Activated naive CD8-positive, alpha-beta T cell treated with anti-CD3 and anti-CD28 coated beads, Interleukin-2, amount 10 ng/mL, durations not matched to agents 7 days and 5 days (primary cell): ENCODE measurements around the gene ADGRF4. TPM values are rescaled to one million over a fixed set of nuclear protein-coding genes. Genes with fewer than 3 reads are reported as not detected.

ENCODE experiments used
- ATAC-seq: fragments of 150-1000 bp; cut with Tn5 transposase; one replicate; pipeline ENCODE4 v1.10.0; 2021; ENCODE audit warnings: low read depth, moderate library complexity
- POLR2A ChIA-PET: fragments of 350-600 bp; sonication (Branson Sonifier 250); formaldehyde crosslinking; loops from one replicate; lab custom pipeline; 2021; ENCODE audit warnings: antibody characterized with exemption; lab: Charles Lee
- DNase-seq: peaks from one replicate; pipeline ENCODE4 v3.0.0; 2021
- H3K27ac Mint-ChIP-seq: one replicate; pipeline ENCODE4 v1.8.0; 2022; ENCODE audit warnings: mild to moderate bottlenecking, mixed read lengths
- H3K27me3 Mint-ChIP-seq: one replicate; pipeline ENCODE4 v1.8.0; 2022; ENCODE audit warnings: mild to moderate bottlenecking, moderate library complexity, mixed read lengths
- H3K36me3 Mint-ChIP-seq: one replicate; pipeline ENCODE4 v1.8.0; 2021; ENCODE audit warnings: mild to moderate bottlenecking, mixed read lengths
- H3K4me1 Mint-ChIP-seq: one replicate; pipeline ENCODE4 v1.8.0; 2021; ENCODE audit warnings: mixed read lengths
- H3K4me3 Mint-ChIP-seq: one replicate; pipeline ENCODE4 v1.8.0; 2022; ENCODE audit warnings: mild to moderate bottlenecking, moderate library complexity, mixed read lengths
- H3K9me3 Mint-ChIP-seq: one replicate; pipeline ENCODE4 v1.8.0; 2021; ENCODE audit warnings: mixed read lengths
- total RNA-seq, 2 experiments: library from RNA; stranded (reverse); gene quantifications; one replicate each; pipeline ENCODE4 v1.2.3, GENCODE V29; 2021

ADGRF4 gene, protein sequence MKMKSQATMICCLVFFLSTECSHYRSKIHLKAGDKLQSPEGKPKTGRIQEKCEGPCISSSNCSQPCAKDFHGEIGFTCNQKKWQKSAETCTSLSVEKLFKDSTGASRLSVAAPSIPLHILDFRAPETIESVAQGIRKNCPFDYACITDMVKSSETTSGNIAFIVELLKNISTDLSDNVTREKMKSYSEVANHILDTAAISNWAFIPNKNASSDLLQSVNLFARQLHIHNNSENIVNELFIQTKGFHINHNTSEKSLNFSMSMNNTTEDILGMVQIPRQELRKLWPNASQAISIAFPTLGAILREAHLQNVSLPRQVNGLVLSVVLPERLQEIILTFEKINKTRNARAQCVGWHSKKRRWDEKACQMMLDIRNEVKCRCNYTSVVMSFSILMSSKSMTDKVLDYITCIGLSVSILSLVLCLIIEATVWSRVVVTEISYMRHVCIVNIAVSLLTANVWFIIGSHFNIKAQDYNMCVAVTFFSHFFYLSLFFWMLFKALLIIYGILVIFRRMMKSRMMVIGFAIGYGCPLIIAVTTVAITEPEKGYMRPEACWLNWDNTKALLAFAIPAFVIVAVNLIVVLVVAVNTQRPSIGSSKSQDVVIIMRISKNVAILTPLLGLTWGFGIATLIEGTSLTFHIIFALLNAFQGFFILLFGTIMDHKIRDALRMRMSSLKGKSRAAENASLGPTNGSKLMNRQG
- total RNA-seq: not detected

DNA sequence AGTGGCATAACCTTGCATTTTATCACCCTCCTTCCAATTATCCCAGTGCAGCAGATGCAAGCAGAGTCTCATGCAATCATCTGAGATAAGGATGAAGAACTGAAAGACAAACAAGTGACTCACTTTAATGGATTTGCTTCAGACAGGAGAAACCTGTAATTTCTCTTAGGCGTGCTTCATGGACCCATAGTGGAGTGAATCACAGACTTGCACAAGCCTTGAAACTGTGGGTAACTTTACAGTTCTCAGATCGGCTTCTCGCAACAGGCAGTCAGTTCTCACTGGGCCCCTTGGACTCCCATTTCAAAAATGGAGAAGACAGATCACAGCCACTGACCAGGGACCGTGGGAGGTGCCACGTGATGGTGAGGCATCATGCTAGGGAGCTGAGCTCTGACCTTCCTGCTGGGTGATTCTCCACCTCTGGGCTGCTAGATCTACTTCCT, at the start of gene ADGRF4:
ADGRF4 (plus strand) TSS at position 239 of the 446 bp plus-strand sequence. CDS start 8,666 bp downstream, outside the sequence.
- POLR2A ChIA-PET: no interaction called here
- H3K27ac Mint-ChIP-seq: no peak within 1 kb of the TSS
- H3K27me3 Mint-ChIP-seq: no peaks in the 10 kb centered on the region
- H3K4me1 Mint-ChIP-seq: peaks cover 5% of the 10 kb centered on the region
- no peak for ATAC-seq
- no peaks in the 10 kb centered on the region for H3K36me3 Mint-ChIP-seq
- no peaks in the 10 kb centered on the region for H3K9me3 Mint-ChIP-seq
- DNase-seq: no peak
- H3K4me3 Mint-ChIP-seq: no peak within 1 kb of the TSS

DNA sequence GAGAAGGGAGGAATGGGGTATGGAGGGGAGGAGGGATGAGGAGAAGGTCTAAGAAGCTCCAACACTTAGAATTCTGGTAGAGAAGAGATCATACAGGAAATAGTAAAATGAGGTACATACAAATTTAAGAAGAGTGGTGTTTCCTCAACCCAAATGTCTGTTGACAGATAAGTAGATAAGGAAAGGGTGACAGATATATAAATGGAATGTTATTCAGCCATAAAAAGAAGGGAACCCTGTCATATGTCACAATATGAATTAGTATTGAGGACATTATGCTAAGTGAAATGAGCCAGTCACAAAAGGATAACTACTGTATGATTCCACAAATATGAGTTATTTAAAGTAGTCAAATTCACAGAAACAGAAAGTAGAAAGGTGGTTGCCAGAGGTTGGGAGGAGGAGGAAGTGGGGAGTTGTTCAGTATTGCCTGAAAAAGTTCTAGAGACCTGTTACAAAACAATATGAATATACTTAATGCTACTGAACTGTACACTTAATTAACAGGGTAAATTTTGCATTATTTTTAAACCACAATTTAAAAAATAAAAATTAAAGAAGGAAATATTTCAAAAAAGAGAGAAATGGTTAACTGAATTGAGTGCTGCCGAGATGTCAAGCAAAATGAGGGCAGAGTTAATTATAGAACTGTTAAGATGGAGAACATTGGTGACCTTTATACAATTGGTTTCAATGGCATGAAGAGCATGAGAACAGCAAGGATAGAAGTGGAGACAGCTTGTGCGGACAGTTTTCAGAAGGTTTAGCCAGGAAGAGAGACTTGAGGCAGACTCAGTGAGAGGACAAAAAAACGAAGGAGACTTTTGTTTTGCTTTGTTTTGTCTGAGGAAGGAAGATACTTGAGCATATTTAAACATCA, 47.6 kb upstream of the ADGRF4 start:
- Mint-ChIP-seq H3K4me1 (peaks cover 11% of the 10 kb centered on the region), H3K27ac (no peak overlapping the region), H3K36me3 (no peaks in the 10 kb centered on the region), H3K27me3 (peaks cover 3% of the 10 kb centered on the region), H3K9me3 (no peaks in the 10 kb centered on the region), H3K4me3 (no peak overlapping the region)
- ATAC-seq (peak; percentile 60), DNase-seq (no peak)
- POLR2A ChIA-PET: no interaction called here

DNA sequence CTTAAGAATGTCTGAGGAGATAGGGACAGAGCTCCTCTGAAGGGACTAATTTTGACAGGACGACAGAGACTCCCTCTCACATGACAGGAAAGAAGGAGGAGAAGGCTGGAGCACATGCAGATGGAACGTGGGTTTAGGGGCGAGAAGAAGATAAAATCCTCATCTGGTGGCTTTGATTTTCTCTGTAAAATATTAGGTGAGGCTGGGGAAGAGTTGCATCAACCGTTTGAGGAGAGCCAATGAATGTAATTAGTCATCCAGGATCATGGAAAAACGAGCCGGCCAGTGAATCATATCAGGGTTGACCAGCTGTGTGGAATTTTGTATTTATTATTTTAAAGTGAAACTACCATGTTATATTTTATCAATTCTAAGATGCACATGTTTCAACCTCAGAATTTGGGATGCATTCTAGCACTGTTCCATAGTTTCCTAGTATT, 46.9 kb upstream of the ADGRF4 start:
- no peak for DNase-seq
- Mint-ChIP-seq H3K27me3 (peaks cover 6% of the 10 kb centered on the region), H3K4me1 (peaks cover 17% of the 10 kb centered on the region), H3K36me3 (no peaks in the 10 kb centered on the region), H3K27ac (no peak overlapping the region), H3K4me3 (no peak overlapping the region), H3K9me3 (no peaks in the 10 kb centered on the region)
- POLR2A ChIA-PET: no interaction called here
- no peak for ATAC-seq

DNA sequence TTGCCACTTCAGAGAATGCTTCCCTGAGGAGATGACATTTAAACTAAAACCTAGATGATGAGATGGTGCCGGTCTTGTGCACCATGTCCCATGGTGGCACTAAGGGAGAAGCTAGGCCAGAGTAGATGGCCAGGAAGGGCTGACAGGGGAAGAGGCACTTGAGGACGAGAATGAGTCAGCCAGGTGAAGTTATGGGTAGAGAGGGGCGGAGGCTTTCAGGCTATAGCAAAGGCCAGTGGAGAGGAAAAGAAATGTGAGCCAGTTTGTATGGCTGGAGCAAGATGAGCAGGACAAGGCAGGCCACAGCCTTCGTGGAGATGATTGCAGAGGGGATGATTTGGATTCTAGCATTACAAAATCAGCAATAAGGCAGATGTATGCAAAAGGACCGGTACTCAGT, 44.7 kb upstream of the ADGRF4 start:
- DNase-seq: no peak
- H3K4me1 Mint-ChIP-seq: peaks cover 14% of the 10 kb centered on the region
- POLR2A ChIA-PET: no interaction called here
- no peaks in the 10 kb centered on the region for H3K9me3 Mint-ChIP-seq
- ATAC-seq: no peak
- H3K27ac Mint-ChIP-seq: no peak overlapping the region
- H3K27me3 Mint-ChIP-seq: peaks cover 4% of the 10 kb centered on the region
- no peak overlapping the region for H3K4me3 Mint-ChIP-seq
- H3K36me3 Mint-ChIP-seq: no peaks in the 10 kb centered on the region

DNA sequence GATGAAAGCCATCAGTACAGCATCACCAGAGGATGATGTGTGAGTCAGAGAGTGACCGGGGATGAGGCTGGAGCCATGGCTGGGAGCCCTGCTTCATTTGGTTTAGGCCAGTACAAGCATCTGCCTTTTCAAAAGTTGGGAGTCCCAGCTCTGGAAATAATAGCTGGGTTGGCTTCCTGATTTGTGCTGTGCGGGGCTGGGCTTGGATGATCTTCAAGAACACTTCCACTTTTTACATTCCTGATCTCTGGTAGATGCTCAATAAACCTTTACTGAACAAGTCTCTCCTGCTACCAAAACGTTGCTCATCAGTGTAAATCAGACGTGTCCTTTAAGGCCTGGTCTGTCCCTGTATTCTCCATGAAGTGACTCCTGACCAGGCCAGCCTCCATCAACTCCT, 44.1 kb upstream of the ADGRF4 start:
- Mint-ChIP-seq H3K4me1 (peaks cover 14% of the 10 kb centered on the region), H3K27ac (no peak overlapping the region), H3K4me3 (no peak overlapping the region), H3K9me3 (no peaks in the 10 kb centered on the region), H3K36me3 (no peaks in the 10 kb centered on the region), H3K27me3 (peaks cover 9% of the 10 kb centered on the region)
- ATAC-seq: no peak
- POLR2A ChIA-PET: no interaction called here
- no peak for DNase-seq

DNA sequence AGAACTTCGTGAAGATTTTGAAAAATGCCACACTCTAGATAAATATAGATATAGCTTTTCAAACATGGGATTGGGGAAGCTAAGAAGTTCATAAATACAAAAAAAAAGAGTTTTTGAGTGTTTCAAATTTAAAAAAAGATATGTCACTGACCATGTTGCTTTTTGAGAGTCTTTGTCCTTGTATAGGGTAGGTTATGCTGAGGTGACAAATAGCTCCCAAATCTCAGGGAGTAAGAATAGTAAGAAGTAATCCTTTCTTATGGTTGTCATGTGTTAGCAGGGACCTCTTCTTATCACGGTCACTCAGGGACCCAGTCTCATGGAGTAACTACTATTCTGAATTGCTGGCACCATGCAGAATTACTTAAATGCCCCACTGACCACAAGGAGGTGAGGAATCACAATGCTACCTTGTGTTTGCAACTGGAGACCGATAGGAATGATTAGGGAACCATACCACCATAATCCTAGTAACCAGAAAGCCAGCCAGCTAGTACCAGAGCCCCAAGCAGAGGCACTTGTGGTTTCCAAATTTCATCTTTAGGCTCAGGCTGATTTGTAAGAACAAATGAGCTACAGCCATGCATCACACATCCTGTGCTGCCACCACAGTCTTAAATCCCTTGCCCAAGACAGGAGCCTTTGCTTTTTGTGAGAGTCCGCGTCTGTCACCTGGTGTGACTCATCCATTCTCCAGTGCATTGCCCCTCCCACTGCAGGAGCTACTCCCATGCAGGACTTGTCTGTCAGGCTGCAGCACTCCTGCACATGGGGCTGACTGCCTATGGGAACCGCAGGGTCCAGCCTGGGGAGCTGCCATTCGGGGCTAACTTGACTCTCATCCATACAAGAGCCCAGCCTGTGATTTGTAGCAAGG, 42.4 kb upstream of the ADGRF4 start:
- H3K36me3 Mint-ChIP-seq: no peaks in the 10 kb centered on the region
- ATAC-seq: peak; percentile 100

DNA sequence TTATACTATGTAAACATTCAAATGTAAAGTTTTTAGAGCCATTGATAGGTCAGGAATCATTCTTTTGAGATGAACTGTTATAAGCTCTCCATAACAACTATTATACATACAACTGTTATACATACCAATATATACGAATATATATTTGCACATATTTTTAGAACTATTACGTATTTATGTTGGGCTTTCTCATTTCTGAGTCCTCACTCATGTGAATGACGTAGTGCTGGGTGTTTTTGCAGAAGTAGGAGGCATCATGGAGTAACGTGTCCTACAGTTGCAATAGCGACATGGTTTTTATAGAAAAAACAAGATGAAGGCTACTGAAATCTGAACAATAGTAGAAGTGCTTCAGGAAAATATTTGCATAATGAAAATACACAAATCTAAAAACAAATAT, 36.4 kb upstream of the ADGRF4 start:
- no peak for DNase-seq
- no peak overlapping the region for H3K27ac Mint-ChIP-seq
- POLR2A ChIA-PET: no interaction called here
- no peaks in the 10 kb centered on the region for H3K36me3 Mint-ChIP-seq
- peaks cover 33% of the 10 kb centered on the region for H3K27me3 Mint-ChIP-seq
- peaks cover 2% of the 10 kb centered on the region for H3K4me1 Mint-ChIP-seq
- no peak for ATAC-seq
- H3K9me3 Mint-ChIP-seq: no peaks in the 10 kb centered on the region
- H3K4me3 Mint-ChIP-seq: no peak overlapping the region

More for the DNA sequence above, 42.4 kb upstream of the ADGRF4 start:
- H3K27ac Mint-ChIP-seq: no peak overlapping the region
- peaks cover 15% of the 10 kb centered on the region for H3K27me3 Mint-ChIP-seq
- no peaks in the 10 kb centered on the region for H3K9me3 Mint-ChIP-seq
- POLR2A ChIA-PET: interaction anchor here (0.8 to 1.8 kb wide), 2 partner anchors 25 to 179 kb away, joined by 5 to 6 read pairs; partner anchors contain the start of gene CD2AP
- DNase-seq: peak; percentile 39
- H3K4me3 Mint-ChIP-seq: no peak overlapping the region
- H3K4me1 Mint-ChIP-seq: peaks cover 14% of the 10 kb centered on the region

DNA sequence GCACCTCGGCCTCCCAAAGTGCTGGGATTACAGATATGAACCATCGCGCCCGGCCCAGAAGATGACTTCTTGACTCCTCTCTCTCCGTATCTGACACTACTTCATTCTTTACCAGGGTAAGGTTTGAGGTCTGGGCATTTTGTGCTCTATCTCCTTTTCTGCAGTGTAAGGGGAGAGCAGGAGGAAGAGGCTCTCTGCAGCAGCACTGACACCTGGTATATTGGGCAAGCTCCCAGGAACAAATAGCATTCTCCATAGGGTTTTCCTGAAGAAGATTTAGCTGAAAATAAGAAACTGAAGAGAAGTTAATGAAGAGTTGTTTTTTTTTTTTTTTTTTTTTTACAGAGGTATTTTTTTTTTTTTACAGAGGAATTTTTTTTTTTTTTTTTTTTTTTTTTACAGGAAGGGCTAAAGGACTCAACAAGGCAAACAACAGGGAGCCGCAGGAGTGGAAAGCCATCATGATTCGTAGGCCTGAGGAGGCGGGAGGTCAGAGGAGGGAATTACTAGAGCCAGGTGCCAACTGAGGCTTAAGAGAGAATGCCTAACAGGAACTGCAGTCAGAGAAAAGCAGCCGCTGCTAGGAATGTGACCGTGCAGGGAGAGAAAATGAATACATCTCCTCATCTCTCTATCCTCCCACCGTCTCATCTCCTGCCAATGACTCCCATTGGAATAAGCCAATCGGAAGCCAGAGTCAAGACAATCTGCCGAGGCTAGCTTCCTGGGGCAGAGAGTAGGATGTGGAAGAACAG, 34.7 kb upstream of the ADGRF4 start:
- DNase-seq (no peak), ATAC-seq (no peak)
- H3K4me3 Mint-ChIP-seq: no peak overlapping the region
- no peaks in the 10 kb centered on the region for H3K9me3 Mint-ChIP-seq
- POLR2A ChIA-PET: no interaction called here
- H3K36me3 Mint-ChIP-seq: no peaks in the 10 kb centered on the region
- H3K27ac Mint-ChIP-seq: no peak overlapping the region
- peaks cover 2% of the 10 kb centered on the region for H3K4me1 Mint-ChIP-seq
- peaks cover 33% of the 10 kb centered on the region for H3K27me3 Mint-ChIP-seq

DNA sequence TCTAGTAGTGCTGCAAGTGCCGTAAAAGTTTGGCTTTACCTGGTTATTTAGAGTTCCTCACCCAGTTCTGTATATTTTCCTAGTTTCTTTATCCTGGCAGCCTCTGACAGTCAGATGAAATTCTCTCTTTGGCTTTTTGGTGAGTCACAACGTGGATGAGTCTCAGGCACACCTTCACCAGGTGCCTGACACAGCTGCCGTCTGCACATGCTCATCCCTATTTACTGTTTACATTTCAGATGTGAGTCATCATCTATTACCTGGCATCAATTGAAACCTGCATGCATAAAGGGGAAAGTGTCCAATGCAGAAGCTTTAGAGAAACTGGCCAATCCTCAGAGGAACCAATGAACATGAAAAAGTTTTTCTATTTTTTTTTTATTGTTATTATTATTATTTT, 33.3 kb upstream of the ADGRF4 start:
- peaks cover 2% of the 10 kb centered on the region for H3K4me1 Mint-ChIP-seq
- no peak for DNase-seq
- H3K27me3 Mint-ChIP-seq: peaks cover 35% of the 10 kb centered on the region
- no peak for ATAC-seq
- no peaks in the 10 kb centered on the region for H3K36me3 Mint-ChIP-seq
- POLR2A ChIA-PET: no interaction called here
- H3K9me3 Mint-ChIP-seq: no peaks in the 10 kb centered on the region
- no peak overlapping the region for H3K27ac Mint-ChIP-seq
- no peak overlapping the region for H3K4me3 Mint-ChIP-seq

DNA sequence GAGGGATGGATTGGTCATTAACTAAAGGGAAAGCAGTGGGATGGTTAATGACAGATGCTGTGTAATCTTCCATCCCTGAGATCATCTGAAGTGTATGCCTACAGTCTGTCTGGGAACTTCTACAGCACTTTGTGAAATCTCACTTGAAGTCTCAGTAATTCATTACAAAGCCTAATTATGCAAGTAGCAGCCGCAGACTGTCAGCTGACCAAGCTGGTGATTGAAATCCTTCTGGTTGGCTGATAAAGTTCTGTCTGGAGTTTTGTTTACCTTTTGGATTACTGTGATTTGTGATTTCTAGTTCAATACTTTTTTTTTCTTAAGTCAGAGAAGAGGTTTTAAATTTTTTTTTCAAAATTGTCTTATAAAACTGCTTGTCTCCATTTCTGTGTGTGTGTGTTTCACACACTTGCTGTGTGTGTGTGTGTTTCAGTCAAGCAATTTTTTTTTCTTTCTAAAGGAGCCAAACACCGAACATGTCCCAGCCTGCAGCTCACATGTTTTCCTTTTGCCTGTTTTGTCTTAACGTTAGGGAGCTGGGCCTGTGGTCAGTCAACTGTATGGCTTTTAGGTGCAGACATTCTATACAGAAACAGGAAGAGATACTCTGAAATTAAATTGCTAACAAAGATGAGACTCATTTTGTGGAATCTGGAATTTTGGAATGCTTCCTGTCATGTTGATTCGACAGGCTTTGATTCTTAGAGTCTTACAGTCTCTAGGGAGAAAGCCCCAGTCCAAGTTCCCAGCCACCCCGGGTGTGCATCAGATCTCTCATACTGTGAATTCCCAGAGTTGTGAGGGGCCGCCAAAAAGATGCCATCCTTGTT, 28.5 kb upstream of the ADGRF4 start:
- no peak for ATAC-seq
- H3K27ac Mint-ChIP-seq: no peak overlapping the region
- no peaks in the 10 kb centered on the region for H3K36me3 Mint-ChIP-seq
- POLR2A ChIA-PET: no interaction called here
- peaks cover 2% of the 10 kb centered on the region for H3K4me1 Mint-ChIP-seq
- no peaks in the 10 kb centered on the region for H3K9me3 Mint-ChIP-seq
- H3K4me3 Mint-ChIP-seq: no peak overlapping the region
- no peak for DNase-seq
- peaks cover 27% of the 10 kb centered on the region for H3K27me3 Mint-ChIP-seq

DNA sequence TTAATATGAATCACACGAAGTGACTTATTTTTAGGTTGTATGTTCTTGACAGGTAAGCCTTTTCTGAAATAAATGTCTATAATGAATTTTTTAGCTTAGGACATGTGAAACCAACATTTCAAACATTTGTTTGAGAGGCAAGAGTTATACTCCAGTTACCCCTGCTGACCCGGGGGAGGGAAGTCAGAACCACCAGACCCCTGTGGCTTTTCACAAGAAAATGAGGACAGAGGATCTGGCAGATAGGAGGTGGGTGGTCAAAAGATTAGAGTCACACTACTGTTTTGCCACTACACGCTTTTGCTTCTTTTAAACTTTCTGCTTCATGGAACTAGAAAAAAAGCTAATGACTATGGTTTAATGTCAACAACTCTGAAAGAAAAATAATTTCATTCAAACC, 27.5 kb upstream of the ADGRF4 start:
- DNase-seq (no peak), ATAC-seq (no peak)
- POLR2A ChIA-PET: no interaction called here
- Mint-ChIP-seq H3K4me3 (no peak overlapping the region), H3K27ac (no peak overlapping the region), H3K9me3 (no peaks in the 10 kb centered on the region), H3K4me1 (peaks cover 2% of the 10 kb centered on the region), H3K27me3 (peaks cover 27% of the 10 kb centered on the region), H3K36me3 (no peaks in the 10 kb centered on the region)
